Measurements from ENCODE around the gene KLF14.
"Not testable (repeated sequence)": the region's sequence is repeated elsewhere in the genome, so short reads cannot be mapped to it uniquely, and the experiment has no call there.

Gene KLF14

GRCh38 chr7:130733931-130734814, at the start of gene KLF14:
Gene KLF14 (minus strand): TSS chr7:130734207. CDS start chr7:130734033, 174 bp downstream.
- Histone ChIP-seq H3K27ac (ENCODE audit: low read depth in 2 of 2, low read length in 2 of 2) (no peak within 1 kb of the TSS), H3K4me1 (ENCODE audit: control insufficient read depth in 2 of 2, insufficient read depth in 2 of 2, low read length in 2 of 2) (peaks cover 2 to 6% of the 10 kb centered on the region in 2 donors), H3K9ac (ENCODE audit: low read depth in 1 of 2, low read length in 2 of 2) (no peak within 1 kb of the TSS), H3K27me3 (ENCODE audit: control insufficient read depth in 2 of 2, insufficient read depth in 2 of 2, low read length in 2 of 2) (peaks cover 44 to 76% of the 10 kb centered on the region in 2 donors), H3K9me3 (ENCODE audit: control insufficient read depth in 2 of 2, low read length in 2 of 2) (peaks cover 0 to 8% of the 10 kb centered on the region in 2 donors), H3K36me3 (ENCODE audit: control insufficient read depth in 2 of 2, insufficient read depth in 2 of 2, low read length in 2 of 2) (no peaks in the 10 kb centered on the region), H3K4me3 (ENCODE audit: low read length in 2 of 2) (peak within 1 kb of the TSS; percentile 50 to 67)

GRCh38 chr7:130781346-130781745, 47.3 kb upstream of the KLF14 start:
- Histone ChIP-seq H3K9ac (ENCODE audit: low read depth in 1 of 2, low read length in 2 of 2) (no peak overlapping the region), H3K27me3 (ENCODE audit: control insufficient read depth in 2 of 2, insufficient read depth in 2 of 2, low read length in 2 of 2) (no peaks in the 10 kb centered on the region), H3K27ac (ENCODE audit: low read depth in 2 of 2, low read length in 2 of 2) (no peak overlapping the region), H3K4me1 (ENCODE audit: control insufficient read depth in 2 of 2, insufficient read depth in 2 of 2, low read length in 2 of 2) (no peaks in the 10 kb centered on the region), H3K4me3 (ENCODE audit: low read length in 2 of 2) (no peak overlapping the region), H3K36me3 (ENCODE audit: control insufficient read depth in 2 of 2, insufficient read depth in 2 of 2, low read length in 2 of 2) (no peaks in the 10 kb centered on the region), H3K9me3 (ENCODE audit: control insufficient read depth in 2 of 2, low read length in 2 of 2) (no peaks in the 10 kb centered on the region)

GRCh38 chr7:130777426-130777825, 43.4 kb upstream of the KLF14 start:
- no peaks in the 10 kb centered on the region for H3K27me3 ChIP-seq (ENCODE audit: control insufficient read depth in 2 of 2, insufficient read depth in 2 of 2, low read length in 2 of 2)
- H3K36me3 ChIP-seq (ENCODE audit: control insufficient read depth in 2 of 2, insufficient read depth in 2 of 2, low read length in 2 of 2) = no peaks in the 10 kb centered on the region
- no peak overlapping the region for H3K27ac ChIP-seq (ENCODE audit: low read depth in 2 of 2, low read length in 2 of 2)
- H3K4me3 ChIP-seq (ENCODE audit: low read length in 2 of 2) = no peak overlapping the region
- H3K4me1 ChIP-seq (ENCODE audit: control insufficient read depth in 2 of 2, insufficient read depth in 2 of 2, low read length in 2 of 2) = no peaks in the 10 kb centered on the region
- H3K9me3 ChIP-seq (ENCODE audit: control insufficient read depth in 2 of 2, low read length in 2 of 2) = peaks cover 0 to 1% of the 10 kb centered on the region in 2 donors
- H3K9ac ChIP-seq (ENCODE audit: low read depth in 1 of 2, low read length in 2 of 2) = no peak overlapping the region

GRCh38 chr7:130772456-130772855, 38.4 kb upstream of the KLF14 start:
- H3K9ac ChIP-seq (ENCODE audit: low read depth in 1 of 2, low read length in 2 of 2); H3K9me3 ChIP-seq (ENCODE audit: control insufficient read depth in 2 of 2, low read length in 2 of 2); H3K4me1 ChIP-seq (ENCODE audit: control insufficient read depth in 2 of 2, insufficient read depth in 2 of 2, low read length in 2 of 2); H3K36me3 ChIP-seq (ENCODE audit: control insufficient read depth in 2 of 2, insufficient read depth in 2 of 2, low read length in 2 of 2); H3K4me3 ChIP-seq (ENCODE audit: low read length in 2 of 2); H3K27me3 ChIP-seq (ENCODE audit: control insufficient read depth in 2 of 2, insufficient read depth in 2 of 2, low read length in 2 of 2); H3K27ac ChIP-seq (ENCODE audit: low read depth in 2 of 2, low read length in 2 of 2): not testable (repeated sequence)

GRCh38 chr7:130768854-130769253, 34.8 kb upstream of the KLF14 start:
- H3K27ac ChIP-seq (ENCODE audit: low read depth in 2 of 2, low read length in 2 of 2) = no peak overlapping the region
- no peaks in the 10 kb centered on the region for H3K4me1 ChIP-seq (ENCODE audit: control insufficient read depth in 2 of 2, insufficient read depth in 2 of 2, low read length in 2 of 2)
- no peaks in the 10 kb centered on the region for H3K27me3 ChIP-seq (ENCODE audit: control insufficient read depth in 2 of 2, insufficient read depth in 2 of 2, low read length in 2 of 2)
- H3K4me3 ChIP-seq (ENCODE audit: low read length in 2 of 2) = no peak overlapping the region
- peaks cover 0 to 2% of the 10 kb centered on the region in 2 donors for H3K9me3 ChIP-seq (ENCODE audit: control insufficient read depth in 2 of 2, low read length in 2 of 2)
- H3K9ac ChIP-seq (ENCODE audit: low read depth in 1 of 2, low read length in 2 of 2) = no peak overlapping the region
- H3K36me3 ChIP-seq (ENCODE audit: control insufficient read depth in 2 of 2, insufficient read depth in 2 of 2, low read length in 2 of 2) = no peaks in the 10 kb centered on the region

GRCh38 chr7:130764569-130764968, 30.6 kb upstream of the KLF14 start:
- not testable (repeated sequence) for H3K27me3 ChIP-seq (ENCODE audit: control insufficient read depth in 2 of 2, insufficient read depth in 2 of 2, low read length in 2 of 2); H3K9ac ChIP-seq (ENCODE audit: low read depth in 1 of 2, low read length in 2 of 2); H3K27ac ChIP-seq (ENCODE audit: low read depth in 2 of 2, low read length in 2 of 2); H3K9me3 ChIP-seq (ENCODE audit: control insufficient read depth in 2 of 2, low read length in 2 of 2); H3K4me1 ChIP-seq (ENCODE audit: control insufficient read depth in 2 of 2, insufficient read depth in 2 of 2, low read length in 2 of 2); H3K4me3 ChIP-seq (ENCODE audit: low read length in 2 of 2); H3K36me3 ChIP-seq (ENCODE audit: control insufficient read depth in 2 of 2, insufficient read depth in 2 of 2, low read length in 2 of 2)

- no peaks in the 10 kb centered on the region for H3K4me1 ChIP-seq (ENCODE audit: control insufficient read depth in 2 of 2, insufficient read depth in 2 of 2, low read length in 2 of 2)
- H3K27ac ChIP-seq (ENCODE audit: low read depth in 2 of 2, low read length in 2 of 2) = no peak overlapping the region
- H3K9me3 ChIP-seq (ENCODE audit: control insufficient read depth in 2 of 2, low read length in 2 of 2) = no peaks in the 10 kb centered on the region
- H3K9ac ChIP-seq (ENCODE audit: low read depth in 1 of 2, low read length in 2 of 2) = no peak overlapping the region
- H3K36me3 ChIP-seq (ENCODE audit: control insufficient read depth in 2 of 2, insufficient read depth in 2 of 2, low read length in 2 of 2) = no peaks in the 10 kb centered on the region
- H3K4me3 ChIP-seq (ENCODE audit: low read length in 2 of 2) = no peak overlapping the region
- H3K27me3 ChIP-seq (ENCODE audit: control insufficient read depth in 2 of 2, insufficient read depth in 2 of 2, low read length in 2 of 2) = no peaks in the 10 kb centered on the region
These were observed 24.5 kb upstream of the KLF14 start for GRCh38 chr7:130758429-130759056.

- no peak overlapping the region for H3K27ac ChIP-seq (ENCODE audit: low read depth in 2 of 2, low read length in 2 of 2)
- no peaks in the 10 kb centered on the region for H3K4me1 ChIP-seq (ENCODE audit: control insufficient read depth in 2 of 2, insufficient read depth in 2 of 2, low read length in 2 of 2)
- peaks cover 0 to 2% of the 10 kb centered on the region in 2 donors for H3K27me3 ChIP-seq (ENCODE audit: control insufficient read depth in 2 of 2, insufficient read depth in 2 of 2, low read length in 2 of 2)
- H3K4me3 ChIP-seq (ENCODE audit: low read length in 2 of 2) = no peak overlapping the region
- H3K36me3 ChIP-seq (ENCODE audit: control insufficient read depth in 2 of 2, insufficient read depth in 2 of 2, low read length in 2 of 2) = no peaks in the 10 kb centered on the region
- no peaks in the 10 kb centered on the region for H3K9me3 ChIP-seq (ENCODE audit: control insufficient read depth in 2 of 2, low read length in 2 of 2)
- no peak overlapping the region for H3K9ac ChIP-seq (ENCODE audit: low read depth in 1 of 2, low read length in 2 of 2)
These were observed 22.3 kb upstream of the KLF14 start for GRCh38 chr7:130756316-130756715.

- Histone ChIP-seq H3K9ac (ENCODE audit: low read depth in 1 of 2, low read length in 2 of 2) (no peak overlapping the region), H3K9me3 (ENCODE audit: control insufficient read depth in 2 of 2, low read length in 2 of 2) (no peaks in the 10 kb centered on the region), H3K27me3 (ENCODE audit: control insufficient read depth in 2 of 2, insufficient read depth in 2 of 2, low read length in 2 of 2) (peaks cover 0 to 2% of the 10 kb centered on the region in 2 donors), H3K4me3 (ENCODE audit: low read length in 2 of 2) (no peak overlapping the region), H3K36me3 (ENCODE audit: control insufficient read depth in 2 of 2, insufficient read depth in 2 of 2, low read length in 2 of 2) (no peaks in the 10 kb centered on the region), H3K4me1 (ENCODE audit: control insufficient read depth in 2 of 2, insufficient read depth in 2 of 2, low read length in 2 of 2) (peaks cover 0 to 2% of the 10 kb centered on the region in 2 donors), H3K27ac (ENCODE audit: low read depth in 2 of 2, low read length in 2 of 2) (no peak overlapping the region)
These were observed 18.4 kb upstream of the KLF14 start for GRCh38 chr7:130752424-130752823.

GRCh38 chr7:130750755-130751154, 16.7 kb upstream of the KLF14 start:
- H3K4me3 ChIP-seq (ENCODE audit: low read length in 2 of 2) = no peak overlapping the region
- H3K9me3 ChIP-seq (ENCODE audit: control insufficient read depth in 2 of 2, low read length in 2 of 2) = no peaks in the 10 kb centered on the region
- H3K9ac ChIP-seq (ENCODE audit: low read depth in 1 of 2, low read length in 2 of 2) = no peak overlapping the region
- no peak overlapping the region for H3K27ac ChIP-seq (ENCODE audit: low read depth in 2 of 2, low read length in 2 of 2)
- H3K36me3 ChIP-seq (ENCODE audit: control insufficient read depth in 2 of 2, insufficient read depth in 2 of 2, low read length in 2 of 2) = no peaks in the 10 kb centered on the region
- H3K27me3 ChIP-seq (ENCODE audit: control insufficient read depth in 2 of 2, insufficient read depth in 2 of 2, low read length in 2 of 2) = peaks cover 0 to 4% of the 10 kb centered on the region in 2 donors
- peaks cover 0 to 2% of the 10 kb centered on the region in 2 donors for H3K4me1 ChIP-seq (ENCODE audit: control insufficient read depth in 2 of 2, insufficient read depth in 2 of 2, low read length in 2 of 2)
